NCI-H510A (cell line): Measurements from ENCODE around the gene SCP2D1.
"Not testable (repeated sequence)": the region's sequence is repeated elsewhere in the genome, so short reads cannot be mapped to it uniquely, and the experiment has no call there.

ENCODE experiments used
- DNase-seq: peaks from one replicate; lab custom pipeline; 2025; lab: John Stamatoyannopoulos, UW

Gene SCP2D1

DNA sequence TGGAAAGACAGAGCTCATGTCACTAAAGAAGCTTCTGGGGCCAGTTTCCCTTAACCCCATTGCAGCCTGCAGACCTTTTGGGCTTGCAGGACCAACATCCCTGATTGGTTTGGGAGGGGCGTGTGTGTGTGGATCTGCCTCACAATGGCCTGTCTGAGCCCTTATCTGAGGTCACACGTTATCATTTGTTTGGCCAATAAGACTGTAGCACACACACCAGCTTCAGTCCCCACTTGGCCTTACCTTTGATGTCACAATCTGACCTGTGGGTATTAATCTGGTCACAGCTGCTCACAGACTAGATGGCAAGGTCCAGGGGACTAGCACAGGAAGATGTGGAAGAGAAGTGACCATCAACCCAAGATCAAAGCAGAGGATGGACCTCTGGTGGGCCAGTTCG lies at the start of gene SCP2D1:
Gene SCP2D1, plus strand, starts transcription at position 301 of the 400 bp plus-strand sequence. Its CDS starts 33 bp downstream, at position 334.
- DNase-seq: no peak

DNA sequence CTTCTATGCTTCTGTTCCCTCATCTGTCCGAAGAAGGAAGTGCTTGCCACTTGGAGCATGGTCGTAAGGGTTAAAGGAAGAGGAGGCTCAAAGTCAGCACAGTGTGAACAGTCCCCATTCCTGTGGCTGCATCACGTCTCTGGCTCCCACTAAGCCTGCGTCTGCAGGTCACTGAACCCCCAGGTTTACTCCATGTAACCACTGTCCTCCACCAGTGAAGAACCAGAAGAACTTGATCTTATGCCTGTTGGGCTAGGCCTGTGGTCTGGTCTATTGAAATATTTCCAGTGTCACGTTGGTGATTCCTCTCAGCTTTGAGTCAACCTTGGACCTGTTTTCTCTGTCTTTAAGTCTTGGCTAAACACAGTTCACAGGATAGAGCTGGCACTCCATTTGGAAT lies 45.9 kb upstream of the SCP2D1 start:
- DNase-seq: no peak

- no peak for DNase-seq
These were observed 40.0 kb upstream of the SCP2D1 start for GRCh38 chr20:18773566-18773965.

- DNase-seq: no peak
These were observed 39.4 kb upstream of the SCP2D1 start for GRCh38 chr20:18774207-18774606.

GRCh38 chr20:18775633-18776032 lies 38.0 kb upstream of the SCP2D1 start:
- DNase-seq: no peak

DNA sequence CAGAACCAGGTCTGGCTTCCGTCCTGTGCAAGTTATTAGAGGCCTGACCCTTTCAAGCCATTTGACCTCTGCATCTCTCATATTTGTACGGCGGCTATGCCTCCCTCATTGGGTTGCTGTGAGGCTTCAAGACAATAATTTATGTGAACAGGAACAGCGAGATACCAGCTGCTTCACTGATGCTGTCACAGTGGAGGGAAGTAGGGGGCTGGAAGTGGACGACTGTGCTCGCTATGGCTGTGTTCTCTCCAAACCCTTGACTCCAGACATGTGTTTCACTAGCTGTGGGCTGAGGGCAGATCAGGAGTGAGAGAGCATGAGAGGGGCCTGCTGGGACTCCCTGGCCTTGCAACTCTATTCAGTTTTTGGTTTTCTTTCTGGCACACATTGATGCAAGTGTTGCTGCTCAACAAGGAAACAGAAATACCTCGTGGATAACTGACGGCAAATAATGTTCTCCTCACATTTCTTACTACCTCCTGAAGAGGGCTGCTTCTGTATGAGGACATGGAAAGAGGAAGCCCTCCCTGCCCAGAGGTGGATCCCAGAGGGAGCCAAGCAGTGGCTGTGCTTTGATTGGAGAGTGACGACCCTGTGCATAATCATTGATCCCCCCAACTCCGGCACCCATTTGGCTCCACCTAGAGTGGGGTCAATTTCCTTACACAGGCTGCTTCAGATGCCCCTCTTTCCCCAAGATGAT lies 34.7 kb upstream of the SCP2D1 start:
- DNase-seq: no peak

- DNase-seq: no peak
These were observed 33.0 kb upstream of the SCP2D1 start for GRCh38 chr20:18780385-18781130.

DNA sequence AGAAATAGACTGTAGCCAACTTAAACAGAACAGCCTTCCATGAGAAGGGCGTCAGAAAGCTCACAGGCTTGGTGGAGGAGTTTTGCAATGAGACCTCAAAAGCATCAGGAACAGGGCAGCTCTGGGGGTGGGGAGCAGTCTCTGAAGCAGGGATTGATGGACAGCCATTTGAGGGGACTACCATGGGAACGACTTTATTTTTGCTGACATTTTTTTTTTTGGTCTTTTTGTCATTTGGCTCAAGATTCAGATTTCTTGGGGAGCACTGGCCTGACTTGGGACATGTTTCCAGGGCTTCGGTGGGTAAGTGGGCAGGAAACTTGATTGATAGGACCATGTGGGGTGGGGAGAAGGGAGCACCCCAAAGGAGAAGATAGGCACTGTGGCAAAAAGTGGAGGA lies 32.1 kb upstream of the SCP2D1 start:
- no peak for DNase-seq

DNA sequence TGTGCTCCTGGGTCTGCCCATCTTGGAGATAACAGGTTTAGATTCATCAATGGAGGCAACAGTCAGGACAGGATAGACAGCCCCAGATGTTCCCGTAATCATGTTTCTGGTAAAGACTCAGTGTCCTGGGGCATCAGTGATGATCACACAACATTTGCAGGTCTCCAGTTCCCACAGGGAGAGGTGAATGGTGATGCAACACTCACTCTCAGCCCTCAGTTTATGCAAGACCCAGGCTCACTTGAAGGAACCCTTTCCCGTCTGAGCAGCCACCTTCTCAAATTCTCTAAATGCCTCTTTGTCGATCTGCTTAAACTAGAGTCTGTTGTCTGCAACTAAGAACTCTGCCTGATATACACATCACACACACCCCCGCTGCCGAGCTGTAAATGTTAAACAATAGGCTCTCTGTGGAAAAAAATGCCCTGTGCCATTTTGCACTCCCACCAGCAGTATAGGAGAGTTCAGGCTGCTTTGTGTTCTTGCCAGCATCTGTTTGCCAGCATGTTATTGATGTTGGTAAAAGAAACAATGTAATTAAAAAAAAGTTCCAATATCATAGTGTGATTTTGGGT lies 30.1 kb upstream of the SCP2D1 start:
- DNase-seq: no peak

GRCh38 chr20:18787046-18787445 lies 26.5 kb upstream of the SCP2D1 start:
- DNase-seq: not testable (repeated sequence)

- DNase-seq: no peak
These were observed 25.6 kb upstream of the SCP2D1 start for GRCh38 chr20:18788021-18788420.

DNA sequence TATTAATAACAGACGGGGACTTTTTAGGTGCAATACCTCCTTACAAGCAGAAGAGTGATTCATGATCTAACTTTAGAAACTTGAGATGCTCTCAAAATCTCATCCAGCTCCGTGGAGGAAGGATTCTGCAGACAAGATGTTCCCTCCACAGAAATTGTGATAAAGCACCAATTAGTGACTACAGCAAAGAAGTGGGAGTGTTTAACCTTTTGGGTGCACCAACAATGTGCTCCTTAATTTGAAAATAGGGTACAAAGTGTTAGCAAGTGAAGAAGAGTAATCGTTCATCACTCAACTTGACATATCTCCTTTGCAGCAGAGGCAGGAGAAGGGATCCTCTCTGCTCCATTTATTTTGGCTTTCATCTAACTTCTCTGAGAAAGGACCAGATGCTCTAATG lies 22.8 kb upstream of the SCP2D1 start:
- no peak for DNase-seq

DNA sequence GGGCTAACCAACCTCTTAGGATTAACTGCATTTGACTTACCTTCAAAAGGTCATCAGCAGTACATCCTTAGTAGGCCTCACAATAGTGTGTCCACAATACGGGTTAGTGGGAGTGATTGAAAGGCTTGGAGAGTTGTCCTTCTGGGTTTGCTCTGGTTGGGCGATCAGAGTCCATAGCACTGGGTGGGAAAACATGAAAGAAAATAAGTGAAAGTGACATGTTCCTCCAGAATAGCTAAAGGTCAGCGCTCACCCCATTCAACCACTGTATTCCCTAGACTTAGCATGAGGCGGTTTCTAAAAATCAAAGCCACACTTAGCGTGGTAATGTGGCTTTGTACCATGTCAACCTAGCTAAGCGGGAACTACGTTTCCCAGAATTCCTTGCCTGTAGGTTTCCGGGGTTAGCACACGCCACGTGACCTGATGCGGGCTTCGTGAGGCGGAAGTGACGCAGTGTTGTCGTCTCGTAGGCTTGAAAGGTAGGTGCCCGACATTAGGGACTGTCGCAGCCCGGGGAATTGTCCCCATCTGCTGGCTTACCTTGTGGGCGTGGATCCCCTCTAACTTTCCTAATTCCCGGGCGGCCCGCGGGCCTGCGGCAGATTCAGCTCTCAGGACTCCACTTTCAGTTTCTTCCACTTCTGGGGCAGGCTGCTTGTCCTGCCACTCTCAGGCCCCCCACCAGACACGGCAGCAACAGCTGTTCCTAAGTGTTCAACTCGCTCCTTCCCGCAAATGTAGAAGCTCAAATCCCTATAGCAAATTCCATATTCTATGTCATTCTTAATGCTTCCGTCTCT lies 19.8 kb upstream of the SCP2D1 start:
- DNase-seq: peak; percentile 96

DNA sequence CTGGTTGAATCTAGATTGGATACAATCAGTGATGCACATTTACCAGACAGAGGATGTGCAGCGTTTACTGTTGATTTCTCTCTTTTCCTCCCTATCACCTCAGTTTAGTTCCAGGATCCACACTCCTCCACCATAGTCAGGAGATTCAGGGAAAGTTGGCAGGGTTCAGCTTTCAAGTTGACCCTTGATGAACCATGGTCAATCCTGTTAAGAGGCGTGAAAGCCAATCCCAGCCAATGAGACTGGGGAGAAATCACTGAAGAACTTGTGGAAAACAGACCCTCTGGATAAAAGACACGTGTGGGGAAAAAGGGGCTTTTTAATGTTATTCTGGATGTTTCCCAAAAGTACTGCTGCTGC lies 19.2 kb upstream of the SCP2D1 start:
- DNase-seq: no peak

GRCh38 chr20:18795366-18795765 lies 18.2 kb upstream of the SCP2D1 start:
- no peak for DNase-seq

DNA sequence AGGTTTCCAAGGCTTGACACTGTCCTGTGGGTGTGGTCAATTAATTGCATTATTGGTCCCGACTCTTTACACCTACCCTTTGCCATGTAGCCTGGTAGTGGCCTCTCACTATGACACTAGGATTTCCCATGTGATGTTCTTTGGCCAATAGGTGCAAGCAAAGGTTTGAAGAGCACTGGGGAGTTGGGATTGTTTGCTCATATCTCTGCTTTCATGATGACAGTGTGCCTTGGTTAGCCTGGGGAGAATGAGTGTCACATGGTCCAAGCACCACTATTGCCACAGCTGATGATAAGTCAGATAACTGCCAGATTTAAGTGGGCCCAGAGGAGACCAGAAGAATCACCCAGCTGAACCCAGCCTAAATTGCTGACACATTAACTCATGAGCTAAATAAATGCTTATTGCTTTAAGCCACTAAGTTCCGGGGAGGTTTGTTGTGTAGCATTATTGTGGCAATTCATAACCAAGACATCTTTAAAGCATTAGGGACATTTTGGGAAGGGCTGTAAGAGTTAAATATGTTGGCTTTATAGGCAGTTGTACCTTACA lies 17.2 kb upstream of the SCP2D1 start:
- no peak for DNase-seq

DNA sequence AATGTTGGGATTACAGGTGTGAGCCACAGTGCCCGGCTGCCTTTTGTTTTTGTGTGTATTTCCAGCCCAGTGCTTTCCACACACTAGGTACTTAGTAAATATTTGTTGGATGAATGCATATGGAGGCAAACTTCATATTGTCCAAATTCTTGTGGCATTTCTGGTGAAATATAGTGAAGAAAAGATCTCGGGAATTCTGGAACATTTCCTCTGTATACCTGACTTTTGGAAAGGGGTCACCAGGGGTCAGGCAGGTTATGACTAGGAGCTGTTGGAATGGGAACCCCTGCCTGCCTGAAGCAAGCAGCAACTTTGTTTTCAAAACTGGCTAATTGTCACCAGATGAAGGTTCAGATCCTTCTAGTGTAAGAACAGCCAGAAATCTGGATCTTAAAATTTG lies 12.1 kb upstream of the SCP2D1 start:
- DNase-seq: no peak

DNA sequence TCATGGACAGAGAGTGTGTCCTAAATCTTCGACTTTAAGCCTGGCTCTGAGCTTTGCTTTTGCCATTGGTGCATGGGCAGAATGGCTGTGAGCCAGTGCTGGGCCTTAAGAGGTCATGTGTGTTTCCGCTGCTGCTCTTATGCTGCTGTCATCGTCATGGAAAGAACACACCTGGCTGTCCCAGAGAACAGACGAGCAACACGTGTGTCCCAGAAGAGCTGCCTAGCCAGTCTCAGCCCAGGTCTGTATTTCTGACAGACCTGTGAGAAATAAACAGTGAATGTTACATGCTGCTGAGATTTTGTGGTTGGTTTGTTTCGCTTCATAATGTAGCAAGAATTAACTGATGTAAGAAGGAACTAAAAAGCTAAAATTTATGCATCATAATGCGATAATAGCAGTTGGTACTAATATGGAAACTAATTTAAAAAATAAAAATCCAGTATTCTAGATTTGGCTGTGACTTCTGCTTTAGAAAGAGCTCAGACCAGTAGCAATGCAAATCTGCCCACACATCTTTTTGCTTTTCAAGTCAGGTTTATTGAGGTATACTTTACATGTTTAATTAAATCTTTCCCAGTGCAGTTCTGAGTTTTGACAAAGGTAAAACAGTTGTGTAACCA lies 11.5 kb upstream of the SCP2D1 start:
- no peak for DNase-seq

- DNase-seq: peak; percentile 22
These were observed 7.7 kb upstream of the SCP2D1 start for GRCh38 chr20:18805881-18806280.

GRCh38 chr20:18808712-18809111 lies 4.9 kb upstream of the SCP2D1 start:
- no peak for DNase-seq

DNA sequence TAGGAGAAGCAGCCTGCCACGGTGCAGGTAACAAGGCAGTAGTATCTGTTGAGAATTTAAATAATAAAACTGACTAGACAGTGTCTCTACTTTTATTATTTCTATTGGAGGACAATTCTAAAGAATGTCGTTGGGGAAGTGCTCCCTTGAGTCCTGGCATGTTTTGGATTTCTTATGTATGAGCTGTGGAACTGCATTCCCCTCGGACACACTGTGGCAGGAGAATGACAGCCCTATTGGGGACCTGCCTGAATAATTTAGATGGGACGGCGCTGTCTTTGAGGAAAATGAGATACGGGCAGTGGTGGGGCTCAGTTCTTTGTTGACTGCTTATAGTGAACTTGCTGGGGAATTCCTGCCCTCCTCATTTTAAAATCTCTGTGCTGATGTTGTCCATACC lies 2.4 kb upstream of the SCP2D1 start:
- DNase-seq: no peak

GRCh38 chr20:18811904-18812303 lies 1.7 kb upstream of the SCP2D1 start:
- no peak for DNase-seq
